Measurements from ENCODE around the gene HEXD. TPM values are rescaled to one million over a fixed set of nuclear protein-coding genes. Genes with fewer than 3 reads are reported as not detected.
A peak's percentile ranks its signal among the peaks of the same experiment; 100 is the strongest.

Gene HEXD
- total RNA-seq, 1 experiment from 2014 or later: 29.5 TPM

DNA sequence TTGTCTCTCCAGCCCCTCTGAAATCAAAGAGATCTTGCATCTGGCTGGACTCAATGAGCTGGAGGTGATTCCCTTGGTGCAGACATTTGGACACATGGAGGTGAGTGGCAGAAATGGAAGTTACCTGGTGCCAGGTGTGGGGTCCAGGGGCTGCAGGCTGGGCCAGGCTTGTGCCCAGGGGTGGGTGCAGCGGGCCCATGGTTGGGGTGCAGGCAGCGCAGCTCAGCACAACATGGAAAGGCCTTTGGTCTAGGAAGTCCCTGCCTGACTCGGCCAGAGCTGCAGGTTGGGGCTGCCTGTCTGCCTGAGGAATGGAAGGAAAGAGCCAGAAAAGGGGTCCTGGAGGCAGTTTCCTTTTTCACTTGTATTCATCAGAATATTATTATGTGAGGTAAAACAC is 10.4 kb downstream of the HEXD start:
- intact Hi-C loops (cut with micrococcal nuclease; ENCODE audit: unreplicated experiment): no loop called here
- CTCF ChIA-PET: no interaction called here
- POLR2A ChIA-PET: no interaction called here
- Histone ChIP-seq H3K36me3 (ENCODE audit: control insufficient read depth, insufficient read depth, low read length) (no peaks in the 10 kb centered on the region), H3K27me3 (replicated peaks; ENCODE audit: control insufficient read depth, insufficient read depth, low read length) (no peaks in the 10 kb centered on the region), H3K4me1 (no peaks in the 10 kb centered on the region), H3K9me3 (no peaks in the 10 kb centered on the region), H3K4me3 (ENCODE audit: low read depth, low read length) (no peak overlapping the region)
- Mint-ChIP-seq H3K9me3 (ENCODE audit: unreplicated experiment) (no peaks in the 10 kb centered on the region), H3K4me1 (ENCODE audit: low read depth, unreplicated experiment) (no peaks in the 10 kb centered on the region), H3K36me3 (ENCODE audit: insufficient read depth, unreplicated experiment) (peaks cover 14% of the 10 kb centered on the region), H3K27ac (ENCODE audit: unreplicated experiment) (no peak overlapping the region), H3K4me3 (ENCODE audit: unreplicated experiment) (no peak overlapping the region), H3K27me3 (ENCODE audit: insufficient read depth, unreplicated experiment) (no peaks in the 10 kb centered on the region)
- BruUV-seq (replicated peaks): no TSS peak
- TF ChIP-seq, protein P1, sequence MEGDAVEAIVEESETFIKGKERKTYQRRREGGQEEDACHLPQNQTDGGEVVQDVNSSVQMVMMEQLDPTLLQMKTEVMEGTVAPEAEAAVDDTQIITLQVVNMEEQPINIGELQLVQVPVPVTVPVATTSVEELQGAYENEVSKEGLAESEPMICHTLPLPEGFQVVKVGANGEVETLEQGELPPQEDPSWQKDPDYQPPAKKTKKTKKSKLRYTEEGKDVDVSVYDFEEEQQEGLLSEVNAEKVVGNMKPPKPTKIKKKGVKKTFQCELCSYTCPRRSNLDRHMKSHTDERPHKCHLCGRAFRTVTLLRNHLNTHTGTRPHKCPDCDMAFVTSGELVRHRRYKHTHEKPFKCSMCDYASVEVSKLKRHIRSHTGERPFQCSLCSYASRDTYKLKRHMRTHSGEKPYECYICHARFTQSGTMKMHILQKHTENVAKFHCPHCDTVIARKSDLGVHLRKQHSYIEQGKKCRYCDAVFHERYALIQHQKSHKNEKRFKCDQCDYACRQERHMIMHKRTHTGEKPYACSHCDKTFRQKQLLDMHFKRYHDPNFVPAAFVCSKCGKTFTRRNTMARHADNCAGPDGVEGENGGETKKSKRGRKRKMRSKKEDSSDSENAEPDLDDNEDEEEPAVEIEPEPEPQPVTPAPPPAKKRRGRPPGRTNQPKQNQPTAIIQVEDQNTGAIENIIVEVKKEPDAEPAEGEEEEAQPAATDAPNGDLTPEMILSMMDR (IDR thresholded peaks at IDR 0.05; ENCODE audit: insufficient read depth in 1 of 2, low read depth in 1 of 2, low read length in 1 of 2, severe bottlenecking in 1 of 2, unreplicated experiment in 1 of 2): no peak
- DNase-seq: no peak

DNA sequence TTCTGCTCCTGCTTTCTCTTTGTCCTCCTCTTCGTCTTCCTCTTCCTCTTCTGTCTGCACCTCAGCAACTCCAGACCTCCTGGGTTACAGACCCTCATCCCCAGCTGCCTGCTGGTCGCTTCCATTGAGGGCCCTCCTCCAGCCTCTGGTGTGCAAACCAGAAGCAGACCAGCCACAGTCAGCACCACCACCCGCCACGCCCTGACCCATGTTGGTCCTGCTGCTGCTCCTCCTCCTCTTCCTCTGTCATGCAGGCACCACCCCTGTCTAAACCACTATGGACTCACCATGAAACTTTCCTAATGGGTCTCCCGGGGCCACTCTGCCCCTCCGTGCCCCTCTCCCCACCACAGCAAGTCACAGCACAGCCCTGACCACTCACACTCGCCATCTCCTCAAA is 11.7 kb downstream of the HEXD start:
- no peaks in the 10 kb centered on the region for H3K4me1 ChIP-seq
- Mint-ChIP-seq H3K27me3 (ENCODE audit: insufficient read depth, unreplicated experiment) (no peaks in the 10 kb centered on the region), H3K9me3 (ENCODE audit: unreplicated experiment) (no peaks in the 10 kb centered on the region), H3K27ac (ENCODE audit: unreplicated experiment) (peak overlapping the region; percentile 29), H3K36me3 (ENCODE audit: insufficient read depth, unreplicated experiment) (peaks cover 3% of the 10 kb centered on the region), H3K4me1 (ENCODE audit: low read depth, unreplicated experiment) (no peaks in the 10 kb centered on the region), H3K4me3 (ENCODE audit: unreplicated experiment) (no peak overlapping the region)
- ChIA-PET CTCF (no interaction called here), POLR2A (no interaction called here)
- no peaks in the 10 kb centered on the region for H3K9me3 ChIP-seq
- TF ChIP-seq, protein P1 (IDR thresholded peaks at IDR 0.05; ENCODE audit: insufficient read depth in 1 of 2, low read depth in 1 of 2, low read length in 1 of 2, severe bottlenecking in 1 of 2, unreplicated experiment in 1 of 2): no peak
- DNase-seq: no peak
- no TSS peak for BruUV-seq (replicated peaks)
- intact Hi-C loops (cut with micrococcal nuclease; ENCODE audit: unreplicated experiment): no loop called here
- no peaks in the 10 kb centered on the region for H3K27me3 ChIP-seq (replicated peaks; ENCODE audit: control insufficient read depth, insufficient read depth, low read length)
- H3K4me3 ChIP-seq (ENCODE audit: low read depth, low read length): no peak overlapping the region
- no peaks in the 10 kb centered on the region for H3K36me3 ChIP-seq (ENCODE audit: control insufficient read depth, insufficient read depth, low read length)

DNA sequence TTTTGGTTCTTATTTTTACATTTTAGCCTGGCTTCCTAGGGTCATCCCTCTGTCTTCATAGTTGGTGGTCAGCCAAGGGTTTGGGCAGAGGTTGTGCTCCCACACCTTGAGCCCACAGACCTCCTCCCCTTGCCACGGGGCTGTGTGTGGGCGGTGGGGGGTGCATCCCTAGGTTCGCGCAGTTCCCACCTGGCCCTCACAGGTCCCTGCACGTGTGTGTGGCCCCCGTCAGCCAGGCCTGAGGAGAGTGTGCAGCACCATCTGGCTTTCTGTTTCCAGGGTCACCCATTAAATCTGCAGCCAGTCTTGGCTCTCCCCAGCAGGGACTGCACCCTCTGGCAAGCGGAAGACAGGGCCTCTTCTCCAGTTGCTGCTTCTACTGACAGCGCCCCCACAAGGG is 13.9 kb downstream of the HEXD start:
- POLR2A ChIA-PET: no interaction called here
- intact Hi-C loops (cut with micrococcal nuclease; ENCODE audit: unreplicated experiment): no loop called here

More for the DNA sequence above, 13.9 kb downstream of the HEXD start:
- Mint-ChIP-seq H3K27ac (ENCODE audit: unreplicated experiment) (no peak overlapping the region), H3K27me3 (ENCODE audit: insufficient read depth, unreplicated experiment) (no peaks in the 10 kb centered on the region), H3K36me3 (ENCODE audit: insufficient read depth, unreplicated experiment) (no peaks in the 10 kb centered on the region), H3K4me3 (ENCODE audit: unreplicated experiment) (no peak overlapping the region), H3K4me1 (ENCODE audit: low read depth, unreplicated experiment) (no peaks in the 10 kb centered on the region), H3K9me3 (ENCODE audit: unreplicated experiment) (no peaks in the 10 kb centered on the region)
- no peak for DNase-seq
- Histone ChIP-seq H3K4me1 (no peaks in the 10 kb centered on the region), H3K36me3 (ENCODE audit: control insufficient read depth, insufficient read depth, low read length) (no peaks in the 10 kb centered on the region), H3K27me3 (replicated peaks; ENCODE audit: control insufficient read depth, insufficient read depth, low read length) (no peaks in the 10 kb centered on the region), H3K9me3 (no peaks in the 10 kb centered on the region), H3K4me3 (ENCODE audit: low read depth, low read length) (no peak overlapping the region)
- BruUV-seq (replicated peaks): no TSS peak
- CTCF ChIA-PET: no interaction called here
- TF ChIP-seq, protein P1 (IDR thresholded peaks at IDR 0.05; ENCODE audit: insufficient read depth in 1 of 2, low read depth in 1 of 2, low read length in 1 of 2, severe bottlenecking in 1 of 2, unreplicated experiment in 1 of 2): no peak
